Natural killer cell (primary cell): Measurements from ENCODE around the gene URAD. TPM values are rescaled to one million over a fixed set of nuclear protein-coding genes. Genes with fewer than 3 reads are reported as not detected.
"Not testable (repeated sequence)": the region's sequence is repeated elsewhere in the genome, so short reads cannot be mapped to it uniquely, and the experiment has no call there.

Experiments used
- ATAC-seq, 3 donors: fragments of 150-1000 bp in 2 of 3; fragments of 200-7000 bp in 1 of 3; cut with Tn5 transposase; 1 replicate in 1 of 3; 2 replicates in 2 of 3; pipeline ENCODE4 v1.10.0; 2021; ENCODE audit warnings: mild to moderate bottlenecking in 2 of 3, moderate library complexity in 2 of 3
- DNase-seq, 2 donors: peaks; one replicate each; pipeline versions ENCODE4 v3.0.0 to v3.0.0-alpha.2; 2013 to 2021; ENCODE audit warnings: mixed read lengths in 1 of 2
- H3K27ac ChIP-seq: one replicate; pipeline ENCODE4 v1.5.1; 2013; ENCODE audit warnings: mild to moderate bottlenecking, low read length
- H3K27me3 ChIP-seq: one replicate; pipeline ENCODE4 v1.6.1; 2013; ENCODE audit warnings: low read length; ENCODE audit not compliant: control insufficient read depth, insufficient read depth
- H3K36me3 ChIP-seq: one replicate; pipeline ENCODE4 v1.6.1; 2013; ENCODE audit warnings: low read length; ENCODE audit not compliant: control insufficient read depth, insufficient read depth
- H3K4me1 ChIP-seq: one replicate; pipeline ENCODE4 v1.6.1; 2013; ENCODE audit warnings: low read length; ENCODE audit not compliant: control insufficient read depth, insufficient read depth
- H3K4me3 ChIP-seq: one replicate; pipeline ENCODE4 v1.5.1; 2013; ENCODE audit warnings: low read length
- H3K9me3 ChIP-seq: one replicate; pipeline ENCODE4 v1.6.1; 2013; ENCODE audit warnings: low read length; ENCODE audit not compliant: control insufficient read depth, insufficient read depth
- H3K27ac Mint-ChIP-seq, 2 donors: one replicate each; pipeline ENCODE4 v1.8.0; 2022; ENCODE audit warnings: mild to moderate bottlenecking in 2 of 2, mixed read lengths in 2 of 2, moderate library complexity in 1 of 2
- H3K27me3 Mint-ChIP-seq, 2 donors: one replicate each; pipeline ENCODE4 v1.8.0; 2022; ENCODE audit warnings: low read depth in 2 of 2, mixed read lengths in 2 of 2
- H3K36me3 Mint-ChIP-seq: one replicate; pipeline ENCODE4 v1.8.0; 2022; ENCODE audit warnings: mixed read lengths
- H3K4me1 Mint-ChIP-seq, 2 donors: one replicate each; pipeline ENCODE4 v1.8.0; 2022; ENCODE audit warnings: mixed read lengths in 2 of 2
- H3K4me3 Mint-ChIP-seq: one replicate; pipeline ENCODE4 v1.8.0; 2022; ENCODE audit warnings: mild to moderate bottlenecking, moderate library complexity, mixed read lengths
- H3K9me3 Mint-ChIP-seq, 2 donors: one replicate each; pipeline ENCODE4 v1.8.0; 2022; ENCODE audit warnings: mixed read lengths in 2 of 2
- WGBS: methylation state at CpG from one replicate; pipeline ENCODE4 v1.1.7; 2013; ENCODE audit warnings: missing lambda C conversion rate; ENCODE audit not compliant: insufficient coverage; 5-methylcytosine and 5-hydroxymethylcytosine counted together
- intact Hi-C: fragments of 100-400 bp; cut with micrococcal nuclease; formaldehyde crosslinking; loops from one replicate; pipeline ENCODE4 v1.14.2; 2022
- total RNA-seq, 4 donors: library from RNA; stranded (reverse); fragments of 120-200 nt in 1 of 4; gene quantifications; one replicate each; pipeline versions ENCODE4 v1.2.3 to v1.2.4, GENCODE V29; 2013 to 2022
- TF ChIP-seq, protein P1 (sequence below): fragments of 200-600 bp; IDR thresholded peaks from one replicate; pipeline ENCODE4 v1.8.0; 2022; ENCODE audit warnings: antibody characterized with exemption

Gene URAD
- total RNA-seq, 3 donors from 2014 or later (not counting 1 experiment from before 2014, with no cell fraction given) = not detected

DNA sequence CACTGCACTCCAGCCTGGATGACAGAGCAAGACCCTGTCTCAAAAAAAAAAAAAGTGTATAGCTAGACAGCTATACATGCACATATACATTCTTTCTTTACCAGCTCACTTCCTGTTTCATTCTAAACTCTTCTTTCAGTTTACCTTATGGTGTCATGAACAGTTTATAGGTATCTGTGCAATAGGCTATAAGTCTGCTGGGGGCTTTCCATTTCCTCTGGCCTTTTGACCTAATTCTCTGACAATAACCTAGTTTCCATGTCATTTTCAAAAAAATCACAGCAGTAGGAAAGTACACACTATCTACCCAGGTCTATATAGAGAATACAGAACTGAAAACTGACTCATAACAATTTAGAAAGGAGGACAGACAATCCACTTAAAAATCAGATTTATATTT, 24.4 kb upstream of the URAD start:
- Histone ChIP-seq H3K4me3 (no peak overlapping the region), H3K9me3 (no peaks in the 10 kb centered on the region), H3K27me3 (no peaks in the 10 kb centered on the region), H3K4me1 (no peaks in the 10 kb centered on the region), H3K27ac (no peak overlapping the region), H3K36me3 (no peaks in the 10 kb centered on the region)
- Mint-ChIP-seq H3K27me3 (peaks cover 11 to 18% of the 10 kb centered on the region in 2 donors), H3K27ac (no peak overlapping the region), H3K4me1 (no peaks in the 10 kb centered on the region), H3K9me3 (no peaks in the 10 kb centered on the region), H3K4me3 (no peak overlapping the region), H3K36me3 (no peaks in the 10 kb centered on the region)
- no peak for ATAC-seq
- TF ChIP-seq, protein P1, sequence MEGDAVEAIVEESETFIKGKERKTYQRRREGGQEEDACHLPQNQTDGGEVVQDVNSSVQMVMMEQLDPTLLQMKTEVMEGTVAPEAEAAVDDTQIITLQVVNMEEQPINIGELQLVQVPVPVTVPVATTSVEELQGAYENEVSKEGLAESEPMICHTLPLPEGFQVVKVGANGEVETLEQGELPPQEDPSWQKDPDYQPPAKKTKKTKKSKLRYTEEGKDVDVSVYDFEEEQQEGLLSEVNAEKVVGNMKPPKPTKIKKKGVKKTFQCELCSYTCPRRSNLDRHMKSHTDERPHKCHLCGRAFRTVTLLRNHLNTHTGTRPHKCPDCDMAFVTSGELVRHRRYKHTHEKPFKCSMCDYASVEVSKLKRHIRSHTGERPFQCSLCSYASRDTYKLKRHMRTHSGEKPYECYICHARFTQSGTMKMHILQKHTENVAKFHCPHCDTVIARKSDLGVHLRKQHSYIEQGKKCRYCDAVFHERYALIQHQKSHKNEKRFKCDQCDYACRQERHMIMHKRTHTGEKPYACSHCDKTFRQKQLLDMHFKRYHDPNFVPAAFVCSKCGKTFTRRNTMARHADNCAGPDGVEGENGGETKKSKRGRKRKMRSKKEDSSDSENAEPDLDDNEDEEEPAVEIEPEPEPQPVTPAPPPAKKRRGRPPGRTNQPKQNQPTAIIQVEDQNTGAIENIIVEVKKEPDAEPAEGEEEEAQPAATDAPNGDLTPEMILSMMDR = no peak
- no peak for DNase-seq
- intact Hi-C loops = no loop called here

DNA sequence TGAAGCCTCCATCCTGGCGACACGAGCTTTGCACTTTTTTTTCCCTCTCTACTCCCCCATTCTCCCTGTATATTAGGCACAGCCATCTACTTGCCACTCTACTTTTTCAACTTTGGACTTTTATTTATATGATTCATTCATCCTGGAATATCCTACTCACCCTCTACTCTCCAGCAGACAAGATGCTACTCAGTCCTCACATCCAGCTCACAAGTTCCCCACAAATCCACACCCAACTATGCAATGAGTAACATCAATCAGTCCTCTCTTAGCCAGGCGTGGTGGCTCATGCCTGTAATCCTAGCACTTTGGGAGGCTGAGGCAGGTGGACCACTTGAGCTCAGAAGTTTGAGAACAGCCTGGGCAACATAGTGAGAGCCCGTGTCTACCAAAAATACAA, 23.9 kb upstream of the URAD start:
- WGBS = 88% methylated on average over 4 of the region's 4 CpGs

DNA sequence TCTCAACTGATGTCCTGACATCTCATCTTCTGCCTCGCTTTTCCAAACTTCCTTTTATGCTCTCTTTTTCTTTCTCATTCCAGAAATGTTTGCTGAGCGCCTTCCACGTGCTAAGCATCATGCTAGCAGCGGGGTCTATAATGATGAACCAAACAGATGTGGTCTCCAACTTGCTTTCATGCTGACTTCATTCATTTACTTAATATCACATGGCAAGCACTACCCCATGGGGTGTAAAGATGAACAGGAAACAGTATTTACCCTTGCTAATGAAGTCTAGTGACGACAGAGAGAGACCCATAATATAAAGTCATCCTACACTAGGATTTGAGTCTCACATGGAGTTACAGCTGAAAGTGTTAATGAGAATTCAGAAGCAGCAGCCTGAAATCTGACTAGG, 21.6 kb upstream of the URAD start:
- Histone ChIP-seq H3K27ac (no peak overlapping the region), H3K27me3 (no peaks in the 10 kb centered on the region), H3K4me1 (no peaks in the 10 kb centered on the region), H3K9me3 (no peaks in the 10 kb centered on the region), H3K4me3 (no peak overlapping the region), H3K36me3 (no peaks in the 10 kb centered on the region)
- TF ChIP-seq, protein P1 = no peak
- WGBS = 85% methylated on average over 4 of the region's 5 CpGs
- Mint-ChIP-seq H3K27ac (no peak overlapping the region), H3K27me3 (peaks cover 13 to 15% of the 10 kb centered on the region in 2 donors), H3K4me1 (no peaks in the 10 kb centered on the region), H3K4me3 (no peak overlapping the region), H3K36me3 (no peaks in the 10 kb centered on the region), H3K9me3 (no peaks in the 10 kb centered on the region)
- intact Hi-C loops = no loop called here
- DNase-seq = no peak
- no peak for ATAC-seq

More for the DNA sequence above, 23.9 kb upstream of the URAD start:
- no peaks in the 10 kb centered on the region for H3K9me3 ChIP-seq
- intact Hi-C loops = no loop called here
- no peak overlapping the region for H3K27ac ChIP-seq
- Mint-ChIP-seq H3K9me3 (no peaks in the 10 kb centered on the region), H3K27me3 (peaks cover 11 to 18% of the 10 kb centered on the region in 2 donors), H3K4me3 (no peak overlapping the region), H3K36me3 (no peaks in the 10 kb centered on the region), H3K27ac (no peak overlapping the region), H3K4me1 (no peaks in the 10 kb centered on the region)
- ATAC-seq (no peak), DNase-seq (no peak)
- H3K36me3 ChIP-seq = no peaks in the 10 kb centered on the region
- no peaks in the 10 kb centered on the region for H3K27me3 ChIP-seq
- TF ChIP-seq, protein P1 = no peak
- H3K4me1 ChIP-seq = no peaks in the 10 kb centered on the region
- no peak overlapping the region for H3K4me3 ChIP-seq

DNA sequence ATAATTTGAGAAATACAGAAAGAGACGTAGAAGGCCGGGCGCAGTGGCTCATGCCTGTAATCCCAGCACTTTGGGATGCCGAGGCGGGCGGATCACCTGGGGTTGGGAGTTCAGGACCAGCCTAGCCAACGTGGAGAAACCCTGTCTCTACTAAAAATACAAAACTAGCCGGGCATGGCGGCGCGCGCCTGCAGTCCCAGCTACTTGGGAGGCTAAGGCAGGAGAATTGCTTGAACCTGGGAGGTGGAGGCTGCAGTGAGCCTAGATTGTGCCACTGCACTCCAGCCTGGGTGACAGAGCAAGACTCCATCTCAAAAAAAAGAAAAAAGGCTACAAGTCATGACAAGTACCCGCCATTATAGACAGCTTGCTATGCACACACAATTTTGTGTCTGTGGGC, 16.5 kb upstream of the URAD start:
- H3K27me3 ChIP-seq, H3K9me3 ChIP-seq, H3K36me3 ChIP-seq, H3K4me1 ChIP-seq, H3K4me3 ChIP-seq, H3K27me3 Mint-ChIP-seq, H3K4me3 Mint-ChIP-seq, H3K9me3 Mint-ChIP-seq, H3K4me1 Mint-ChIP-seq, DNase-seq, H3K36me3 Mint-ChIP-seq, H3K27ac Mint-ChIP-seq, H3K27ac ChIP-seq, ATAC-seq, intact Hi-C loops: not testable (repeated sequence)
- WGBS = 97% methylated on average over 6 of the region's 13 CpGs
